Lung (tissue), 12 donors: ENCODE results near the gene BCL10. TPM values are rescaled to one million over a fixed set of nuclear protein-coding genes. Genes with fewer than 3 reads are reported as not detected.

Experiments
- ATAC-seq: fragments of 200-7000 bp; cut with Tn5 transposase; one replicate; pipeline ENCODE4 v1.9.1; 2020; ENCODE audit warnings: moderate number of reproducible peaks; ENCODE audit not compliant: insufficient read depth, low FRiP score
- DNase-seq, 3 donors: peaks; one replicate each; pipeline ENCODE4 v3.0.0-alpha.2; 2013 to 2017
- H3K27ac ChIP-seq, 2 donors: one replicate each; pipeline ENCODE4 v1.5.1; 2013; ENCODE audit warnings: mild to moderate bottlenecking in 2 of 2, moderate library complexity in 2 of 2, control low read depth in 1 of 2, inconsistent platforms in 1 of 2, low read depth in 1 of 2, low read length in 1 of 2
- H3K27me3 ChIP-seq, 3 donors: one replicate each; pipeline ENCODE4 v1.5.1; 2013; ENCODE audit warnings: low read length in 2 of 3; ENCODE audit not compliant: control insufficient read depth in 3 of 3, insufficient read depth in 3 of 3
- H3K36me3 ChIP-seq, 4 donors: one replicate each; pipeline ENCODE4 v1.5.1; 2013; ENCODE audit warnings: low read length in 4 of 4, mild to moderate bottlenecking in 1 of 4, moderate library complexity in 1 of 4; ENCODE audit not compliant: control insufficient read depth in 4 of 4, insufficient read depth in 4 of 4
- H3K4me1 ChIP-seq, 5 donors: one replicate each; pipeline ENCODE4 v1.5.1; 2013; ENCODE audit warnings: low read length in 5 of 5, mild to moderate bottlenecking in 2 of 5, moderate library complexity in 1 of 5; ENCODE audit not compliant: control insufficient read depth in 5 of 5, insufficient read depth in 5 of 5
- H3K4me3 ChIP-seq: one replicate; pipeline ENCODE4 v1.5.1; 2013; ENCODE audit warnings: mild to moderate bottlenecking, control low read depth, moderate library complexity
- H3K9ac ChIP-seq, 2 donors: one replicate each; pipeline ENCODE4 v1.5.1; 2013; ENCODE audit warnings: low read length in 2 of 2, control low read depth in 1 of 2; ENCODE audit not compliant: insufficient read depth in 1 of 2
- H3K9me3 ChIP-seq, 4 donors: one replicate each; pipeline ENCODE4 v1.5.1; 2013; ENCODE audit warnings: low read length in 3 of 4, mild to moderate bottlenecking in 1 of 4, moderate library complexity in 1 of 4; ENCODE audit not compliant: control insufficient read depth in 4 of 4, insufficient read depth in 3 of 4
- WGBS, 2 donors: extraction: QIAGEN DNeasy Blood & Tissue Kit; methylation state at CpG; one replicate each; pipeline ENCODE4 v1.1.7; 2013; 5-methylcytosine and 5-hydroxymethylcytosine counted together
- polyA plus RNA-seq, 2 donors: library from polyadenylated mRNA; stranded (reverse); fragments of 200-250 nt; gene quantifications; one replicate each; pipeline ENCODE4 v1.2.1, GENCODE V29; 2013
- total RNA-seq, 2 donors: library from RNA; depleted of rRNA in 1 of 2; stranded (reverse); fragments of >200 nt in 1 of 2; gene quantifications; one replicate each; pipeline ENCODE4 v1.2.1, GENCODE V29; 2014 to 2021
- TF ChIP-seq, protein P1 (sequence below): IDR thresholded peaks from 2 replicates; pipeline ENCODE4 v1.5.1; 2012; ENCODE audit warnings: mild to moderate bottlenecking; ENCODE audit errors: control extremely low read depth, extremely low read depth
- donor health status: control.
- donor health status: control.
- donor health status: Bipolar disorder and iron deficiency.
- donor health status: healthy.
- donor health status: DM: yes; HTN: yes; CAD: no.

The BCL10 gene
- total and polyA plus RNA-seq, 4 donors = 9.9 to 32.3 (median 18.8) TPM

- ATAC-seq (no peak), DNase-seq (no peak)
- H3K27ac ChIP-seq = no peak overlapping the region
- H3K9ac ChIP-seq = no peak overlapping the region
- no peaks in the 10 kb centered on the region for H3K9me3 ChIP-seq
- no peak overlapping the region for H3K4me3 ChIP-seq
- H3K4me1 ChIP-seq = peaks cover 0 to 16% (median 6%) of the 10 kb centered on the region in 5 donors
- TF ChIP-seq, protein P1, sequence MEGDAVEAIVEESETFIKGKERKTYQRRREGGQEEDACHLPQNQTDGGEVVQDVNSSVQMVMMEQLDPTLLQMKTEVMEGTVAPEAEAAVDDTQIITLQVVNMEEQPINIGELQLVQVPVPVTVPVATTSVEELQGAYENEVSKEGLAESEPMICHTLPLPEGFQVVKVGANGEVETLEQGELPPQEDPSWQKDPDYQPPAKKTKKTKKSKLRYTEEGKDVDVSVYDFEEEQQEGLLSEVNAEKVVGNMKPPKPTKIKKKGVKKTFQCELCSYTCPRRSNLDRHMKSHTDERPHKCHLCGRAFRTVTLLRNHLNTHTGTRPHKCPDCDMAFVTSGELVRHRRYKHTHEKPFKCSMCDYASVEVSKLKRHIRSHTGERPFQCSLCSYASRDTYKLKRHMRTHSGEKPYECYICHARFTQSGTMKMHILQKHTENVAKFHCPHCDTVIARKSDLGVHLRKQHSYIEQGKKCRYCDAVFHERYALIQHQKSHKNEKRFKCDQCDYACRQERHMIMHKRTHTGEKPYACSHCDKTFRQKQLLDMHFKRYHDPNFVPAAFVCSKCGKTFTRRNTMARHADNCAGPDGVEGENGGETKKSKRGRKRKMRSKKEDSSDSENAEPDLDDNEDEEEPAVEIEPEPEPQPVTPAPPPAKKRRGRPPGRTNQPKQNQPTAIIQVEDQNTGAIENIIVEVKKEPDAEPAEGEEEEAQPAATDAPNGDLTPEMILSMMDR = no peak
- 64 to 87% methylated on average over 2 of the region's 2 CpGs for WGBS, 2 donors
- peaks cover 0 to 2% (median 0%) of the 10 kb centered on the region in 4 donors for H3K36me3 ChIP-seq
- no peaks in the 10 kb centered on the region for H3K27me3 ChIP-seq
Observed at GRCh38 chr1:85322655-85323054, 46.2 kb upstream of the BCL10 start.

- WGBS, 2 donors = 77 to 91% methylated on average over 7 of the region's 7 CpGs
- H3K9ac ChIP-seq = no peak overlapping the region
- TF ChIP-seq, protein P1 = no peak
- peak overlapping the region in 1 of 2 donors; percentile 16 for H3K27ac ChIP-seq
- ATAC-seq (no peak), DNase-seq (no peak)
- H3K9me3 ChIP-seq = no peaks in the 10 kb centered on the region
- H3K36me3 ChIP-seq = peaks cover 0 to 2% (median 0%) of the 10 kb centered on the region in 4 donors
- no peak overlapping the region for H3K4me3 ChIP-seq
- H3K4me1 ChIP-seq = peaks cover 4 to 21% (median 10%) of the 10 kb centered on the region in 5 donors
- no peaks in the 10 kb centered on the region for H3K27me3 ChIP-seq
Observed at GRCh38 chr1:85321237-85321964, 45.0 kb upstream of the BCL10 start.

DNA sequence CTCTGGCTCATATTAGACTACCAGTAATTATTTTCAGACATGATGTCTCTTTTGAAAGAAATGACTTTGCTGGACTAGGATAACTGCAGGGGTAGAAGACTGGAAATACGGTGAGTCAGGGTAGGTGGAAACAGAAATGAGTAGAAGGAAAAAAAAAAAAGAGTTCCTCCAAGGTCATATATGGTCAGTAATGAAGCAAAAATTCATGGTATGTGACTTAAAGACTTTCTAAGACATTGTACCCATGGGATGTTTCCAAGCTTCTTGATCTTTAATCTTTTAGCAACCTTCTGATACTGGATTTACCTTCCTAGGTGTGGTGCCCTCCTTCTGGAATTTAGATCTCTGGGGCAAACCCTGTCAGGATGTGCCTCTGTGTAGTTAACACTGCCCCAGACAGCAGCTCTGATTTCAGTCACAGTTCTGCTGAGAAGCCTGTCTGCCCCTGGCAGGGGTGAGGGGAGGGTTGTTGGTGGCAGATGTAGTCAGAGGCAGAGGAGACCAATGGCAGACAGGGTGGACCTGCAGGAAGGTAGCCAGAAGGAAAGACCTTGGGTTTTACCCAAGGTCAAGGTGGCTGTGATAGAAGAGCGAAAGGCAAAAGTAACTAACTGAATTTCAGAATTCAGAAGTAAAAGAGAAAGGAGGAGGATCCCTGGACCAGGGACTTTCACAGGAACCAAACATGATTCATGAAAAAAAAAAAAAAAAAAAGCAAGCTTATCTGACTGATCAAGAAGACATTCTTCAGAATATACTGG, 44.1 kb upstream of the BCL10 start:
- Histone ChIP-seq H3K4me1 (peaks cover 8 to 30% (median 13%) of the 10 kb centered on the region in 5 donors), H3K27me3 (no peaks in the 10 kb centered on the region), H3K9me3 (no peaks in the 10 kb centered on the region), H3K36me3 (peaks cover 0 to 2% (median 0%) of the 10 kb centered on the region in 4 donors), H3K27ac (peak overlapping the region in 1 of 2 donors; percentile 40), H3K9ac (no peak overlapping the region), H3K4me3 (no peak overlapping the region)
- ATAC-seq (no peak), DNase-seq (no peak)
- 78 to 94% methylated on average over 2 of the region's 2 CpGs for WGBS, 2 donors
- TF ChIP-seq, protein P1 = no peak
